NCI-H1694 treated with DMSO at 0.1 percent for 48 hours (cell line): ENCODE measurements around the gene SCN5A.
A peak's percentile ranks its signal among the peaks of the same experiment; 100 is the strongest.

Experiments
- DNase-seq: peaks from one replicate; lab custom pipeline; 2025; lab: John Stamatoyannopoulos, UW

SCN5A gene

GRCh38 chr3:38538773-38539353, 110.6 kb downstream of the SCN5A start:
- no peak for DNase-seq

GRCh38 chr3:38536671-38537070, 112.8 kb downstream of the SCN5A start:
- DNase-seq: no peak

GRCh38 chr3:38534604-38535003, 114.9 kb downstream of the SCN5A start:
- no peak for DNase-seq

GRCh38 chr3:38534180-38534579, 115.3 kb downstream of the SCN5A start:
- DNase-seq: no peak

- DNase-seq: no peak
Observed at GRCh38 chr3:38533285-38533976, 116.1 kb downstream of the SCN5A start.

GRCh38 chr3:38532529-38532928, 117.0 kb downstream of the SCN5A start:
- DNase-seq: no peak

- DNase-seq: no peak
Observed at GRCh38 chr3:38528457-38528856, 121.0 kb downstream of the SCN5A start.

- DNase-seq: no peak
Observed at GRCh38 chr3:38526792-38527191, 122.7 kb downstream of the SCN5A start.

- DNase-seq: no peak
Observed at GRCh38 chr3:38524141-38524739, 125.2 kb downstream of the SCN5A start.

- peak; percentile 0 for DNase-seq
Observed at GRCh38 chr3:38522002-38522401, 127.5 kb downstream of the SCN5A start.

GRCh38 chr3:38521391-38521987, 128.0 kb downstream of the SCN5A start:
- peak; percentile 38 for DNase-seq

GRCh38 chr3:38519651-38520050, 129.8 kb downstream of the SCN5A start:
- no peak for DNase-seq

- no peak for DNase-seq
Observed at GRCh38 chr3:38519000-38519399, 130.5 kb downstream of the SCN5A start.

GRCh38 chr3:38516669-38517068, 132.8 kb downstream of the SCN5A start:
- no peak for DNase-seq

GRCh38 chr3:38515367-38515766, 134.1 kb downstream of the SCN5A start:
- DNase-seq: no peak

GRCh38 chr3:38511546-38511945, 137.9 kb downstream of the SCN5A start:
- no peak for DNase-seq

- no peak for DNase-seq
Observed at GRCh38 chr3:38510631-38511030, 138.9 kb downstream of the SCN5A start.

- DNase-seq: no peak
Observed at GRCh38 chr3:38509732-38510131, 139.8 kb downstream of the SCN5A start.

- DNase-seq: no peak
Observed at GRCh38 chr3:38507120-38507519, 142.4 kb downstream of the SCN5A start.

GRCh38 chr3:38500688-38501417, 148.6 kb downstream of the SCN5A start:
- DNase-seq: no peak
